ENCODE results near the gene TMED4. TPM values are rescaled to one million over a fixed set of nuclear protein-coding genes. Genes with fewer than 3 reads are reported as not detected.

The TMED4 gene
- total RNA-seq, 4 donors from 2014 or later, result 132 to 232 (median 218) TPM

DNA sequence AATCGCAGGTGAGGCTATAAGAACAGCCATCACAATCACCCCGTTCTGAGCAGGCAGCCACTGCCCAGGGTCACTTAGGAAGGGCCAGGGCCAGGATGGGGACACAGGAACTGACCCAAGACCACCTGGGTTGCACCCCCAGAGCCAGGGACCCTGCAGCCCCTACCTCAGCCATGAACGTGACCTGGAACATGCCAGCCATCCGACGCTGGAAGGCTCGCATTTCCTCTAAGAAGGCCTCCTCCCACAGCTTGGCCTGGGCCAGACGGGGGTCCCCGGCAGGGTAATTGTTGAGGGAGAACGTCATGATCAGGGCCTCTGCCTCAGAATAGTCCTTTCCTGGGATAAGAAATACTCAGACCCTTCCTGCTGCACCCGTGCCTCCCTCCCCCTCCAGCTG lies 45.9 kb downstream of the TMED4 start:
- no peaks in the 10 kb centered on the region for H3K9me3 ChIP-seq

DNA sequence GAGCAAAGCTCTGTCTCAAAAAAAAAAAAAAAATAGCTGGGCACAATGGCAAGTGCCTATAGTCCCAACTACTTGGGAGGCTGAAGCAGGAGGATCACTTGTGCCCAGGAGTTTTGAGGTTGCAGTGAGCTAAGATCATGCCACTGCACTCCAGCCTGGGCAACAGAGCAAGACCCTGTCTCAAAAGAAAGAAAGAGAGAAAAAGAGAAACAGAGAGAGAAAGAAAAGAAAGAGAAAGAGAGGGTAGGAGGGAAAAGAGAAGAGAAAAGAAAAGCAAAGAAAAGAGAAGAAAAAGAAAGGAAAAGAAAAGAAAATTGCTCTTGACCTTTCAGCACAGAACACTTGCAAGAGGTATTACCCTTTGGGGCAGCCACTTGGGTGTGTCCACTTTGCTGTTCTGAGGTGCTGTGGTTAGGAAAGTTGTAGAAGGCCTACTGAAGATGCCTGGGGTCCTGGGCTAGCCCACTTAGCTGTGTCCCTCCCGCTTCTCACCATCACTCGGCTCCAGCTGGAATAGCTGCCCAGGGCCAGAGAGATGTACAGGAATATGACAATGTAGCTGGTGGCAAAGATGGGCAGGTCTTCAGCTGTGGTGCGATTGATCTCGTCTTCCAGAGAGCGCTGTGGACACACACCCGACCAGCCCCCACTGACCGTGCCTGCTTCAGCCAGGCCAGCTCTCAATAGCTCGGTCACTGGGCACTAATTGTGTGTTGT lies 46.5 kb downstream of the TMED4 start:
- Histone ChIP-seq H3K27ac (no peak overlapping the region), H3K36me3 (no peaks in the 10 kb centered on the region), H3K9me3 (no peaks in the 10 kb centered on the region), H3K4me1 (no peaks in the 10 kb centered on the region), H3K4me3 (no peak overlapping the region), H3K27me3 (no peaks in the 10 kb centered on the region)
- 86 to 91% methylated on average over 8 of the region's 8 CpGs for WGBS, 2 donors
- TF ChIP-seq EP300 (IDR thresholded peaks at IDR 0.05) (no peak), POLR2A (IDR thresholded peaks at IDR 0.05) (no peak)
- TF ChIP-seq, protein P1, sequence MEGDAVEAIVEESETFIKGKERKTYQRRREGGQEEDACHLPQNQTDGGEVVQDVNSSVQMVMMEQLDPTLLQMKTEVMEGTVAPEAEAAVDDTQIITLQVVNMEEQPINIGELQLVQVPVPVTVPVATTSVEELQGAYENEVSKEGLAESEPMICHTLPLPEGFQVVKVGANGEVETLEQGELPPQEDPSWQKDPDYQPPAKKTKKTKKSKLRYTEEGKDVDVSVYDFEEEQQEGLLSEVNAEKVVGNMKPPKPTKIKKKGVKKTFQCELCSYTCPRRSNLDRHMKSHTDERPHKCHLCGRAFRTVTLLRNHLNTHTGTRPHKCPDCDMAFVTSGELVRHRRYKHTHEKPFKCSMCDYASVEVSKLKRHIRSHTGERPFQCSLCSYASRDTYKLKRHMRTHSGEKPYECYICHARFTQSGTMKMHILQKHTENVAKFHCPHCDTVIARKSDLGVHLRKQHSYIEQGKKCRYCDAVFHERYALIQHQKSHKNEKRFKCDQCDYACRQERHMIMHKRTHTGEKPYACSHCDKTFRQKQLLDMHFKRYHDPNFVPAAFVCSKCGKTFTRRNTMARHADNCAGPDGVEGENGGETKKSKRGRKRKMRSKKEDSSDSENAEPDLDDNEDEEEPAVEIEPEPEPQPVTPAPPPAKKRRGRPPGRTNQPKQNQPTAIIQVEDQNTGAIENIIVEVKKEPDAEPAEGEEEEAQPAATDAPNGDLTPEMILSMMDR (IDR thresholded peaks at IDR 0.05), result no peak
- DNase-seq (ENCODE audit: low spot score in 2 of 2), result no peak

More for the DNA sequence above, 45.9 kb downstream of the TMED4 start:
- H3K4me1 ChIP-seq, result no peaks in the 10 kb centered on the region
- H3K27ac ChIP-seq, result no peak overlapping the region
- H3K27me3 ChIP-seq, result no peaks in the 10 kb centered on the region
- 70 to 72% methylated on average over 8 of the region's 10 CpGs for WGBS, 2 donors
- no peak overlapping the region for H3K4me3 ChIP-seq
- DNase-seq (ENCODE audit: low spot score in 2 of 2), result no peak
- TF ChIP-seq POLR2A (IDR thresholded peaks at IDR 0.05), result no peak
- TF ChIP-seq EP300 (IDR thresholded peaks at IDR 0.05), result no peak
- TF ChIP-seq, protein P1 (IDR thresholded peaks at IDR 0.05), result no peak
- H3K36me3 ChIP-seq, result no peaks in the 10 kb centered on the region

DNA sequence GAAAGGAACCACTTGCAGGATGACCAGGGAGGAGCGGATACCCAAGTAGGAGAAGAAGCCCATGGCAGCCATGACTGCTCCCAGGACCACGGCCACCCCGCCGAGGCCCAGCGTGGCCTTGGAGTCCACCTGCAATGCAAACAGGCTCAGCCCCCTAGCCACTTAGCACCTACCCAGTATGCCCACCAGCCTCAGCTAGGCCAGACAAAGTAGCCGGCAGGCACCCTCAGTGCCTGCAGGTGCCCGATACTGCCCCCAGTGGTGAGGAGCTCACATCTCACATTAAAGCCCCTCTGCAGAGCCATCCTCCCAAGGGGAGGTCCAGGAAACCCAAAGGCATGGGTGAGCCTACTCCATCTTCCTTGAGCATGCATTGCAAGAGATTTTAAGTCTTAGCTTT lies 47.5 kb downstream of the TMED4 start:
- Histone ChIP-seq H3K27ac (no peak overlapping the region), H3K9me3 (peaks cover 0 to 3% (median 0%) of the 10 kb centered on the region in 4 donors), H3K4me1 (no peaks in the 10 kb centered on the region), H3K36me3 (no peaks in the 10 kb centered on the region), H3K4me3 (no peak overlapping the region), H3K27me3 (no peaks in the 10 kb centered on the region)
- no peak for DNase-seq (ENCODE audit: low spot score in 2 of 2)
- WGBS, 2 donors, result 63 to 81% methylated on average over 3 to 5 of the region's 7 CpGs
- TF ChIP-seq EP300 (IDR thresholded peaks at IDR 0.05) (no peak), POLR2A (IDR thresholded peaks at IDR 0.05) (no peak)
- TF ChIP-seq, protein P1 (IDR thresholded peaks at IDR 0.05), result peak in 3 of 5 experiments; percentile 14 to 37 (median 22)

DNA sequence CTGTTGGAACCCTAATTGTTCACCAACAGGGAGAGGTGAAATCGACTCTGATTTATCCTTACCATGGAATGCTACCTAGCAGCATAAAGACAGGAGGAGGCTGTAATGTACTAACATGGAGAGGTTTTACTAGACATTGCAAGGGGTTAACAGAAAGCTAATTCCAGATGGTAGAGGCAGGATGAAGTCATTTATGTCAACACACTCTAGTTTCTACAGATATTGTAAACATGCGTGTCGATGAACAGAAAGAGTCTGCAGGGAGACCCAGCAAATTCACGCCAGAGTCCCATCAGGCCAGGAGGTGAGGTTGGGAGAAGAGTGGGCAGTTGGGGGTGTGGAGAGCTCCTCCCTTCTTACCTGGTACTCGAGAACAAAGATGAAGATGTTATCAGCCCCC lies 47.9 kb downstream of the TMED4 start:
- Histone ChIP-seq H3K4me1 (no peaks in the 10 kb centered on the region), H3K27me3 (no peaks in the 10 kb centered on the region), H3K27ac (no peak overlapping the region), H3K9me3 (peaks cover 0 to 7% (median 0%) of the 10 kb centered on the region in 4 donors), H3K4me3 (no peak overlapping the region), H3K36me3 (no peaks in the 10 kb centered on the region)
- no peak for DNase-seq (ENCODE audit: low spot score in 2 of 2)
- TF ChIP-seq EP300 (IDR thresholded peaks at IDR 0.05) (no peak), POLR2A (IDR thresholded peaks at IDR 0.05) (no peak)
- TF ChIP-seq, protein P1 (IDR thresholded peaks at IDR 0.05), result no peak
- WGBS, 2 donors, result 63 to 66% methylated on average over 5 of the region's 5 CpGs

DNA sequence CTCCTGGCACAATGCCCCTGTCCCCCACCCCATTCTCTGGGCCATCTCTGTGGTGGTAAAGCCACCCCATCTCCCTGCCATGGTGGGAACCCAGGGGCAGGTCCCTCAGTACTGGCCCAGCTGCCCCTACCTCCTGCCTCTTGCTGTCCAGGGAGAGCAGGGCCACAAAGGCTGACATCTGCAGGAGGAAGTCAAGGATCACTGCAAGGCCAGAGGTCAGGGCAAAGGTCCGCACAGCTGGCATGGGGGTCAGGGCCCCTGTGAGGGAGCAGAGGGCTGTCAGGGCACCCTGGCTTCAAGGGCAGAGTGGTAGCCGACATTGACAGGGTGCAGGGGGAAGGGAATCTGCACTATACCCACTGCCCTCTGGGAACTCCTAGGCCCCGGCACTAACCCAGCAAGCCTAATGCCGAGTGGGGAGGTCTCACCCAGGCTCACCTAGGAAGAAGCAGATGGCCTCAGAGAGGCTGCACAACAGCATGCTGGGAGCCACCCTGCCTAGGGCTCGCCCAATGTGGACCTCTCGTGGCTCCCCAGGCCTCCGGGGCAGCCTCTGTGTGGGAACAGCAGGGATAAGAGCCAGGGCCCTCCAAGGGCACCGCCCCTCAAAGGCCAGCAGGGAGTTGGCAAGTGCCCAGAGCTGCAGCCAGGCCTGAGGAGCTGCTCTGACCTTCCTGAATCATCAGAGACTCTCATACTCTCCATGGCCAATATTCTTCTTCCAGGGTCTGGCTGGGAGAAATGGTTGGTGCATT lies 48.6 kb downstream of the TMED4 start:
- H3K27me3 ChIP-seq, result no peaks in the 10 kb centered on the region
- DNase-seq (ENCODE audit: low spot score in 2 of 2), result no peak
- H3K4me1 ChIP-seq, result no peaks in the 10 kb centered on the region
- H3K36me3 ChIP-seq, result no peaks in the 10 kb centered on the region
- H3K9me3 ChIP-seq, result peaks cover 0 to 11% (median 0%) of the 10 kb centered on the region in 4 donors
- 60 to 70% methylated on average over 1 to 4 of the region's 8 CpGs for WGBS, 2 donors
- no peak for TF ChIP-seq POLR2A (IDR thresholded peaks at IDR 0.05)
- TF ChIP-seq, protein P1 (IDR thresholded peaks at IDR 0.05), result no peak
- TF ChIP-seq EP300 (IDR thresholded peaks at IDR 0.05), result no peak
- H3K27ac ChIP-seq, result no peak overlapping the region
- no peak overlapping the region for H3K4me3 ChIP-seq
